PC-3 (cell line): ENCODE data around the gene RPL9. TPM values are rescaled to one million over a fixed set of nuclear protein-coding genes. Genes with fewer than 3 reads are reported as not detected.

Experiments
- ATAC-seq: fragments of 200-7000 bp; cut with Tn5 transposase; 2 replicates; pipeline ENCODE4 v1.9.1; 2020; ENCODE audit warnings: mild to moderate bottlenecking, moderate library complexity
- Bru-seq: library from RNA; stranded (reverse); fragments of 400-500 nt; gene quantifications from one replicate; lab custom pipeline; 2021; lab: Mats Ljungman, UMichigan
- BruChase-seq, 2 experiments: library from RNA; stranded (reverse); fragments of 400-500 nt; gene quantifications; one replicate each; lab custom pipeline; 2021; lab: Mats Ljungman, UMichigan
- BruUV-seq: library from RNA; stranded (reverse); fragments of 400-500 nt; replicated peaks from 2 replicates; lab custom pipeline; 2021; lab: Mats Ljungman, UMichigan
- CTCF ChIA-PET: fragments of 300-600 bp; sonication (Branson Sonifier 250); formaldehyde crosslinking; loops from one replicate; lab custom pipeline; 2022; ENCODE audit warnings: antibody characterized with exemption; lab: Charles Lee
- POLR2A ChIA-PET: fragments of 300-600 bp; sonication (Branson Sonifier 250); formaldehyde crosslinking; loops from one replicate; lab custom pipeline; 2022; ENCODE audit warnings: antibody characterized with exemption; ENCODE audit not compliant: unreplicated experiment; lab: Charles Lee
- DNase-seq: peaks from one replicate; pipeline ENCODE4 v3.0.0-alpha.2; 2015
- H2AFZ ChIP-seq: fragments of 300-600 bp; sonication (generic); 2 replicates; pipeline ENCODE4 v1.6.0; 2016; ENCODE audit warnings: antibody characterized with exemption, low read length
- H3F3A ChIP-seq: fragments of 300-600 bp; sonication (generic); one replicate; pipeline ENCODE4 v1.6.0; 2017; ENCODE audit warnings: antibody characterized with exemption, low read length, control low read depth, mild to moderate bottlenecking; ENCODE audit not compliant: unreplicated experiment
- H3K27ac ChIP-seq: fragments of 300-600 bp; sonication (generic); 2 replicates; pipeline ENCODE4 v1.5.1; 2016; ENCODE audit warnings: mild to moderate bottlenecking, low read length
- H3K27me3 ChIP-seq: fragments of 300-600 bp; sonication (generic); 2 replicates; pipeline ENCODE4 v1.6.1; 2016; ENCODE audit warnings: low read length, mixed read lengths
- H3K36me3 ChIP-seq: fragments of 300-600 bp; sonication (generic); 2 replicates; pipeline ENCODE4 v1.6.1; 2016; ENCODE audit warnings: low read depth, mixed run types, low read length, mixed read lengths
- H3K4me1 ChIP-seq: fragments of 300-600 bp; sonication (generic); 2 replicates; pipeline ENCODE4 v1.5.1; 2016; ENCODE audit warnings: low read length; ENCODE audit not compliant: insufficient read depth
- H3K4me2 ChIP-seq: fragments of 300-600 bp; sonication (generic); 2 replicates; pipeline ENCODE4 v1.6.0; 2016; ENCODE audit warnings: low read length
- H3K4me3 ChIP-seq: fragments of 300-600 bp; sonication (generic); 2 replicates; pipeline ENCODE4 v1.5.1; 2016; ENCODE audit warnings: mild to moderate bottlenecking, low read length, mixed read lengths
- H3K79me2 ChIP-seq: fragments of 300-600 bp; sonication (generic); 2 replicates; pipeline ENCODE4 v1.6.1; 2017; ENCODE audit warnings: low read length, mixed read lengths
- H3K9ac ChIP-seq: fragments of 300-600 bp; sonication (generic); 2 replicates; pipeline ENCODE4 v1.6.0; 2016; ENCODE audit warnings: mild to moderate bottlenecking, low read length
- H3K9me2 ChIP-seq: fragments of 300-600 bp; sonication (generic); replicated peaks from 2 replicates; pipeline ENCODE4 v1.6.1; 2016; ENCODE audit warnings: mixed run types, low read length, mixed read lengths
- H3K9me3 ChIP-seq: fragments of 300-600 bp; sonication (generic); 2 replicates; pipeline ENCODE4 v1.6.1; 2016; ENCODE audit warnings: low read length, mixed read lengths
- H4K20me1 ChIP-seq: fragments of 300-600 bp; sonication (generic); 2 replicates; pipeline ENCODE4 v1.6.1; 2016; ENCODE audit warnings: low read length, mixed read lengths
- EZH2 ChIP-seq: fragments of 300-600 bp; sonication (generic); IDR thresholded peaks from one replicate; pipeline ENCODE4 v1.6.1; 2017; ENCODE audit warnings: antibody characterized with exemption, mild to moderate bottlenecking, low read length; ENCODE audit not compliant: unreplicated experiment
- EZH2phosphoT487 ChIP-seq: fragments of 300-600 bp; sonication (generic); IDR thresholded peaks from 2 replicates; pipeline ENCODE4 v1.6.1; 2018; ENCODE audit warnings: mild to moderate bottlenecking, antibody characterized with exemption, low read length, borderline replicate concordance
- intact Hi-C: fragments of 100-400 bp; cut with micrococcal nuclease; formaldehyde crosslinking; loops from 2 replicates; pipeline ENCODE4 v1.9.0; 2023
- long read RNA-seq: library from polyadenylated mRNA; unstranded; transcript quantifications from one replicate; pipeline ENCODE4 v2.0.0, GENCODE V29; 2021; ENCODE audit not compliant: unreplicated experiment
- total RNA-seq: library from RNA; depleted of rRNA; stranded (reverse); fragments of >200 nt; gene quantifications from 2 replicates; pipeline ENCODE4 v1.2.3, GENCODE V29; 2014; rRNA removed
- TF ChIP-seq, protein P1 (sequence below): fragments of 300-600 bp; sonication (generic); conservative IDR thresholded peaks from 2 replicates; pipeline ENCODE4 v1.5.1; 2017; ENCODE audit warnings: antibody characterized with exemption, low read depth, mild to moderate bottlenecking, low read length

Gene RPL9
- 1,291 and 1,298 TPM in 2 replicates for total RNA-seq
- Bru-seq, nascent RNA = percentile 99 among the genes with signal in this experiment
- BruChase-seq, experiment 1, labeled RNA remaining after a 6-hour chase = percentile 99 among the genes with signal in this experiment
- BruChase-seq, experiment 2, labeled RNA remaining after a 2-hour chase = percentile 98 among the genes with signal in this experiment
- long read RNA-seq, transcript RPL9-210 (3 exons, 619 nt) = minor isoform, 5 of 89 reads
- long read RNA-seq, transcript RPL9-214 (8 exons, 2,354 nt) = major isoform, 58 of 89 reads
- long read RNA-seq, transcript RPL9-203 (7 exons, 1,127 nt) = minor isoform, 10 of 89 reads
- long read RNA-seq, partial matches to known transcripts = 10 of 89 reads
- long read RNA-seq, other reads (novel, unspliced or antisense) = 6 of 89 reads

DNA sequence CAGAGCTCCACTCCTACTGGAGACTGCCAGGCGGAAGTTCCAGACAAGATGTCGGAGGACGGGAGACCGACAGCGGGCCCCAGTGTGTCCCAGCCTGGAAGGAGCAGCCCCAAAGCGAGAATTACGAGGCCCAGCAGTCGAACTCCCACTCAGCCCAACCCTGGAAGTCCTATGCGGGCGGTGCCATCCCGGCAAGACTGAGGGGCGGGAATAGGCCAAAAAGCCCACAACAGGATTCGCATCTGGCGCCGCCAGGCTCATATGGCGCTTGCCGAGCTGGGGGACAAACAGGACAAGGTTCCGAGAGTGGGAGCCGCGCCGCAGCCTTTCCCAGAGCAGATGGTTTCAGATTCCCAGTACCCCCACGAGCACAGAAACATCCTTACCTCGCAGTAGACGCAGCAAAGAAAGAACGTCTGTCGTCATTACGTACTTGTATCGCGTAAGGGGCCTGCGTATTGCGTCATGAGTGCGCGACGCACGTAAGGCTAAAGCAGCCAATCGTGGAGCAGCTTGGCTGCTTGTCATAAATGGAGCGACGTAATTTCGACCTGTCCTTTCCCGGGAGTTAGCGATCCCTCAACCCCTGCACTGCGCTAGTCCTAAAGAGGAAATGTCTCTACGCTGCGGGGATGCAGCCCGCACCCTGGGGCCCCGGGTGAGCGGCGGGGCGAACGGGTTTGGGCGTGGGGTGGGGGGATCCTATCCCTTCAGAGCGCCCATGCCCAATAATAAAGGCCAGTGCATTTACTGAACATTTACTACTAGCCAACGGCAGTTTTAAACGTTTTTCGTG is at the start of gene RPL9, which contains the start of gene LIAS:
Gene RPL9, minus strand, starts transcription at position 418 of the 796 bp plus-strand sequence. CDS start 483 bp downstream, outside the sequence.
Gene LIAS, plus strand, starts transcription at position 552 of the 796 bp plus-strand sequence. Its CDS starts 62 bp downstream, at position 614.
- TF ChIP-seq EZH2phosphoT487 (no peak), EZH2 (no peak)
- TF ChIP-seq, protein P1, sequence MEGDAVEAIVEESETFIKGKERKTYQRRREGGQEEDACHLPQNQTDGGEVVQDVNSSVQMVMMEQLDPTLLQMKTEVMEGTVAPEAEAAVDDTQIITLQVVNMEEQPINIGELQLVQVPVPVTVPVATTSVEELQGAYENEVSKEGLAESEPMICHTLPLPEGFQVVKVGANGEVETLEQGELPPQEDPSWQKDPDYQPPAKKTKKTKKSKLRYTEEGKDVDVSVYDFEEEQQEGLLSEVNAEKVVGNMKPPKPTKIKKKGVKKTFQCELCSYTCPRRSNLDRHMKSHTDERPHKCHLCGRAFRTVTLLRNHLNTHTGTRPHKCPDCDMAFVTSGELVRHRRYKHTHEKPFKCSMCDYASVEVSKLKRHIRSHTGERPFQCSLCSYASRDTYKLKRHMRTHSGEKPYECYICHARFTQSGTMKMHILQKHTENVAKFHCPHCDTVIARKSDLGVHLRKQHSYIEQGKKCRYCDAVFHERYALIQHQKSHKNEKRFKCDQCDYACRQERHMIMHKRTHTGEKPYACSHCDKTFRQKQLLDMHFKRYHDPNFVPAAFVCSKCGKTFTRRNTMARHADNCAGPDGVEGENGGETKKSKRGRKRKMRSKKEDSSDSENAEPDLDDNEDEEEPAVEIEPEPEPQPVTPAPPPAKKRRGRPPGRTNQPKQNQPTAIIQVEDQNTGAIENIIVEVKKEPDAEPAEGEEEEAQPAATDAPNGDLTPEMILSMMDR = no peak
- H3F3A ChIP-seq = peaks cover 7% of the 10 kb centered on the region
- H4K20me1 ChIP-seq = peaks cover 44% of the 10 kb centered on the region
- peaks cover 52% of the 10 kb centered on the region for H3K79me2 ChIP-seq
- peak within 1 kb of the TSS; percentile 76 for H3K27ac ChIP-seq
- peak within 1 kb of the TSS; percentile 74 for H2AFZ ChIP-seq
- peak; percentile 91 for ATAC-seq
- H3K9me3 ChIP-seq = no peaks in the 10 kb centered on the region
- H3K9ac ChIP-seq = peak within 1 kb of the TSS; percentile 100
- H3K4me3 ChIP-seq = peak within 1 kb of the TSS; percentile 100
- peak within 1 kb of the TSS; percentile 98 for H3K4me2 ChIP-seq
- ChIA-PET CTCF (no interaction called here), POLR2A (interaction anchor here (0.6 kb wide), 2 partner anchors 68 to 272 kb away, joined by 3 to 13 read pairs; partner anchors contain the start of gene UGDH)
- intact Hi-C loops = no loop called here
- TSS peak; percentile 56 for BruUV-seq
- H3K4me1 ChIP-seq = peaks cover 16% of the 10 kb centered on the region
- no peaks in the 10 kb centered on the region for H3K9me2 ChIP-seq
- H3K36me3 ChIP-seq = peaks cover 42% of the 10 kb centered on the region
- DNase-seq = peak; percentile 97
- no peaks in the 10 kb centered on the region for H3K27me3 ChIP-seq

- no peak for ATAC-seq
- BruUV-seq = no TSS peak
- Histone ChIP-seq H3K79me2 (no peaks in the 10 kb centered on the region), H3K4me3 (no peak overlapping the region), H3F3A (no peaks in the 10 kb centered on the region), H3K36me3 (peaks cover 59% of the 10 kb centered on the region), H3K4me2 (no peak overlapping the region), H3K27ac (no peak overlapping the region), H4K20me1 (no peaks in the 10 kb centered on the region), H2AFZ (no peak overlapping the region), H3K4me1 (peaks cover 5% of the 10 kb centered on the region; the same call in 1 of the 2 replicates), H3K9ac (no peak overlapping the region), H3K9me2 (no peaks in the 10 kb centered on the region), H3K9me3 (no peaks in the 10 kb centered on the region), H3K27me3 (no peaks in the 10 kb centered on the region)
- ChIA-PET CTCF (no interaction called here), POLR2A (no interaction called here)
- no peak for TF ChIP-seq EZH2
- TF ChIP-seq, protein P1 = no peak
- no peak for TF ChIP-seq EZH2phosphoT487
- DNase-seq = no peak
- intact Hi-C loops = no loop called here
Observed at GRCh38 chr4:39505581-39505980, 46.9 kb upstream of the RPL9 start.
